Progenitor cell of endocrine pancreas (in vitro differentiated cells): Measurements from ENCODE around the gene ITPRIPL2. TPM values are rescaled to one million over a fixed set of nuclear protein-coding genes. Genes with fewer than 3 reads are reported as not detected.

Source experiments
- DNase-seq: peaks from one replicate; pipeline ENCODE4 v3.0.0; 2021; ENCODE audit warnings: low spot score; ENCODE audit not compliant: unreplicated experiment
- H3K27ac Mint-ChIP-seq: 2 replicates; pipeline ENCODE4 v1.8.0; 2021; ENCODE audit warnings: mild to moderate bottlenecking, moderate library complexity, mixed read lengths
- H3K27me3 Mint-ChIP-seq: 2 replicates; pipeline ENCODE4 v1.8.0; 2021; ENCODE audit warnings: mixed read lengths
- H3K36me3 Mint-ChIP-seq: 2 replicates; pipeline ENCODE4 v1.8.0; 2022; ENCODE audit warnings: mixed read lengths; ENCODE audit not compliant: insufficient read depth
- H3K4me1 Mint-ChIP-seq: 2 replicates; pipeline ENCODE4 v1.8.0; 2021; ENCODE audit warnings: low read depth, mixed read lengths
- H3K4me3 Mint-ChIP-seq: 2 replicates; pipeline ENCODE4 v1.8.0; 2021; ENCODE audit warnings: low read depth, mild to moderate bottlenecking, moderate library complexity, mixed read lengths
- H3K9me3 Mint-ChIP-seq: 2 replicates; pipeline ENCODE4 v1.8.0; 2021; ENCODE audit warnings: low read depth, mixed read lengths
- CTCF ChIP-seq: fragments of 200-600 bp; sonication (generic); IDR thresholded peaks from one replicate; pipeline ENCODE4 v1.5.0; 2021; ENCODE audit warnings: antibody characterized with exemption, mild to moderate bottlenecking; ENCODE audit not compliant: unreplicated experiment
- total RNA-seq: library from RNA; stranded (reverse); gene quantifications from 2 replicates; pipeline ENCODE4 v1.2.1, GENCODE V29; 2021

Gene ITPRIPL2
- total RNA-seq, 1 donor from 2014 or later = 12.0 TPM

GRCh38 chr16:19131825-19132218 is 18.1 kb downstream of the ITPRIPL2 start:
- Mint-ChIP-seq H3K4me1 (peaks cover 1% of the 10 kb centered on the region), H3K27me3 (peaks cover 24% of the 10 kb centered on the region), H3K4me3 (no peak overlapping the region), H3K27ac (no peak overlapping the region), H3K36me3 (no peaks in the 10 kb centered on the region), H3K9me3 (no peaks in the 10 kb centered on the region)
- no peak for TF ChIP-seq CTCF
- DNase-seq = no peak

GRCh38 chr16:19132255-19132654 is 18.5 kb downstream of the ITPRIPL2 start:
- Mint-ChIP-seq H3K36me3 (no peaks in the 10 kb centered on the region), H3K27ac (no peak overlapping the region), H3K4me1 (peaks cover 1% of the 10 kb centered on the region), H3K4me3 (no peak overlapping the region), H3K27me3 (peaks cover 24% of the 10 kb centered on the region), H3K9me3 (no peaks in the 10 kb centered on the region)
- TF ChIP-seq CTCF = no peak
- no peak for DNase-seq

- no peak overlapping the region for H3K4me3 Mint-ChIP-seq
- H3K36me3 Mint-ChIP-seq = no peaks in the 10 kb centered on the region
- no peak for DNase-seq
- TF ChIP-seq CTCF = no peak
- H3K9me3 Mint-ChIP-seq = no peaks in the 10 kb centered on the region
- H3K27me3 Mint-ChIP-seq = peaks cover 24% of the 10 kb centered on the region
- H3K4me1 Mint-ChIP-seq = peaks cover 1% of the 10 kb centered on the region
- no peak overlapping the region for H3K27ac Mint-ChIP-seq
Measured at GRCh38 chr16:19132898-19133297, 19.1 kb downstream of the ITPRIPL2 start.

GRCh38 chr16:19133600-19133999 is 19.8 kb downstream of the ITPRIPL2 start:
- DNase-seq = no peak
- peaks cover 3% of the 10 kb centered on the region for H3K4me1 Mint-ChIP-seq
- H3K9me3 Mint-ChIP-seq = no peaks in the 10 kb centered on the region
- TF ChIP-seq CTCF = no peak
- peaks cover 26% of the 10 kb centered on the region for H3K27me3 Mint-ChIP-seq
- H3K4me3 Mint-ChIP-seq = no peak overlapping the region
- H3K36me3 Mint-ChIP-seq = no peaks in the 10 kb centered on the region
- no peak overlapping the region for H3K27ac Mint-ChIP-seq

GRCh38 chr16:19135201-19135842 is 21.6 kb downstream of the ITPRIPL2 start:
- TF ChIP-seq CTCF = no peak
- no peak for DNase-seq
- Mint-ChIP-seq H3K27me3 (peaks cover 19% of the 10 kb centered on the region), H3K27ac (no peak overlapping the region), H3K4me3 (no peak overlapping the region), H3K36me3 (no peaks in the 10 kb centered on the region), H3K9me3 (no peaks in the 10 kb centered on the region), H3K4me1 (peaks cover 3% of the 10 kb centered on the region)
